Brain microvascular endothelial cell (primary cell): Measurements from ENCODE around the gene QRICH2.
"Not testable (repeated sequence)": the region's sequence is repeated elsewhere in the genome, so short reads cannot be mapped to it uniquely, and the experiment has no call there.

ENCODE experiments used
- DNase-seq: peaks from one replicate; pipeline ENCODE4 v3.0.0-alpha.2; 2020
- H3K27ac ChIP-seq: fragments of 250-450 bp; sonication (Bioruptor Pico); 2 replicates; pipeline ENCODE4 v1.5.1; 2020; ENCODE audit warnings: mild to moderate bottlenecking, moderate library complexity
- H3K27me3 ChIP-seq: fragments of 250-450 bp; sonication (Bioruptor Pico); replicated peaks from 2 replicates; pipeline ENCODE4 v1.5.1; 2020; ENCODE audit warnings: mild to moderate bottlenecking
- H3K36me3 ChIP-seq: fragments of 250-450 bp; sonication (Bioruptor Pico); replicated peaks from 2 replicates; pipeline ENCODE4 v1.5.1; 2020; ENCODE audit warnings: mild to moderate bottlenecking
- H3K4me3 ChIP-seq: 2 replicates; pipeline ENCODE4 v1.5.1; 2011; ENCODE audit warnings: low read depth, mild to moderate bottlenecking, control low read depth, low read length, moderate library complexity
- in situ Hi-C: cut with HindIII; loops from 2 replicates; pipeline ENCODE4 v1.10.0; 2017; ENCODE audit warnings: low sequenced_read_pairs, low pct_ligation_motif_present
- TF ChIP-seq, protein P1 (sequence below): IDR thresholded peaks from 2 replicates; pipeline ENCODE4 v1.5.1; 2011; ENCODE audit warnings: low read depth, mild to moderate bottlenecking, moderate library complexity, low read length, control low read depth, inconsistent platforms; ENCODE audit errors: missing control alignments

Gene QRICH2

DNA sequence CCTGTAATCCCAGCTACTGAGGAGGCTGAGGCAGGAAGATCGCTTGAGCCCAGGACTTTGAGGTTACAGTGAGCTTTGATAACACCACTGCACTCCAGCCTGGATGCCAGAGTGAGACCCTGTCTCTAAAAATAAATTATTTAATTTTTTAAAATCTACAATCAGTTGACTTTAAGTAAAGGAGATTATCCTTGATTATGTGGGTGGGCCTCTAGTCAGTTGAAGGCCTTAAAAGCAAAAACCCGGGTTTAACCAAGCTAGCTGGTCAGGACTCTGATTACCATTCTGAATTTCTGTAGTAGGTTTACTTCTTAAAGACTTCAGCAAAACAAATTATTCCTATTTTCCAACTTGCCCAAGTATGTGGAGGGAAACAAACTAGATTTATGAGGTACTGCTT lies 72.2 kb downstream of the QRICH2 start:
- in situ Hi-C loops, result no loop called here
- no peak for DNase-seq

DNA sequence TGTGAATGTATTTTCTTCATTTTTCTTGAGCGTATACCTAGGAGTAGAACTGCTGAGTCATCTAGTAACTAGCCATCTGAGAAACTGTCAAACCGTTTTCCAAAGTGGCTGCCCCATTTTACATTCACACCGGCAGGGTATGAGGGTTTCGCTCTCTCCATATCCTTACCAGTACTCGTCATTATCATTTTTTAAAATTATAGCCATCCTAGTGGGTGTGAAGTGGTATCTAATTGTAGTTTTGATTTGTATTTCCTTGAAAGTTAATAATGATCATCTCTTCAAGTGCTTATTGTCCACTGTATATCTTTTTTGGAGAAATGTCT lies 73.8 kb downstream of the QRICH2 start:
- TF ChIP-seq, protein P1, sequence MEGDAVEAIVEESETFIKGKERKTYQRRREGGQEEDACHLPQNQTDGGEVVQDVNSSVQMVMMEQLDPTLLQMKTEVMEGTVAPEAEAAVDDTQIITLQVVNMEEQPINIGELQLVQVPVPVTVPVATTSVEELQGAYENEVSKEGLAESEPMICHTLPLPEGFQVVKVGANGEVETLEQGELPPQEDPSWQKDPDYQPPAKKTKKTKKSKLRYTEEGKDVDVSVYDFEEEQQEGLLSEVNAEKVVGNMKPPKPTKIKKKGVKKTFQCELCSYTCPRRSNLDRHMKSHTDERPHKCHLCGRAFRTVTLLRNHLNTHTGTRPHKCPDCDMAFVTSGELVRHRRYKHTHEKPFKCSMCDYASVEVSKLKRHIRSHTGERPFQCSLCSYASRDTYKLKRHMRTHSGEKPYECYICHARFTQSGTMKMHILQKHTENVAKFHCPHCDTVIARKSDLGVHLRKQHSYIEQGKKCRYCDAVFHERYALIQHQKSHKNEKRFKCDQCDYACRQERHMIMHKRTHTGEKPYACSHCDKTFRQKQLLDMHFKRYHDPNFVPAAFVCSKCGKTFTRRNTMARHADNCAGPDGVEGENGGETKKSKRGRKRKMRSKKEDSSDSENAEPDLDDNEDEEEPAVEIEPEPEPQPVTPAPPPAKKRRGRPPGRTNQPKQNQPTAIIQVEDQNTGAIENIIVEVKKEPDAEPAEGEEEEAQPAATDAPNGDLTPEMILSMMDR, result no peak
- Histone ChIP-seq H3K36me3 (no peaks in the 10 kb centered on the region), H3K27ac (no peak overlapping the region), H3K4me3 (no peak overlapping the region), H3K27me3 (peaks cover 14% of the 10 kb centered on the region)
- no peak for DNase-seq
- in situ Hi-C loops, result no loop called here

More for the DNA sequence above, 72.2 kb downstream of the QRICH2 start:
- H3K27ac ChIP-seq, result no peak overlapping the region
- H3K4me3 ChIP-seq, result no peak overlapping the region
- no peaks in the 10 kb centered on the region for H3K36me3 ChIP-seq
- TF ChIP-seq, protein P1, result no peak
- H3K27me3 ChIP-seq, result peaks cover 17% of the 10 kb centered on the region

DNA sequence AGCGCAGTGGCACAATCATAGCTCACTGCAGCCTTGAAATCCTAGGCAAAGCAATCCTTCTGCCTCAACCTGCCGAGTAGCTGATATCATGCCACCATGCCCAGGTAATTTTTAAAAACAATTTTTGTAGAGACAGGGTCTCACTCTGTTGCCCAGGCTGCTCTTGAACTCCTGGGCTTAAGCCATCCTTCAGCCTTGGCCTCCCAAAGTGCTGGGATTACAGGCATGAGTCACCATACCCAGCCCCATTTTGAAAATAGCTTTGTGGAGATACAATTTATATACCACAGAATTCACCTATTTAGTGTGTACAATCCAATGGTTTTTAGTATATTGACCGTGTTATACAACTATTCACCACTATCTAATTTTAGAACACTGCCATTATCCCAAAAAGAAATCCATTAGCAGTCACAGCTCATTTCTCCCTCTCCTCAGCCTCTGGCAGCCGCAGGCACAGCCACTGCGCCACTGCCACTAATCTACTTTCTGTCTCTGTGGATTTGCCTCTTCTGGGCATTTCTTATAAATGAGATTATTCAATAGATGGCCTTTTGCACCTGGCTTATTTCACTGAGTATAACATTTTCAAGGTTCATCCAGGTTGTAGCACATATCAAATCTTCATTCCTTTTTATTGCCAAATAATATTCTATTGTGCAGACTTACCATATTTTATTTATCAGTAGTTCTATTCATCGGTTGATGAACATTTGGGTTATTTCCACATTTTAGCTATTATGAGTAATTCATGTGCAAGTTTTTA lies 74.3 kb downstream of the QRICH2 start:
- H3K36me3 ChIP-seq, result no peaks in the 10 kb centered on the region
- H3K27me3 ChIP-seq, result peaks cover 9% of the 10 kb centered on the region
- no peak for DNase-seq
- no peak overlapping the region for H3K4me3 ChIP-seq
- in situ Hi-C loops, result no loop called here
- TF ChIP-seq, protein P1, result no peak
- H3K27ac ChIP-seq, result no peak overlapping the region

DNA sequence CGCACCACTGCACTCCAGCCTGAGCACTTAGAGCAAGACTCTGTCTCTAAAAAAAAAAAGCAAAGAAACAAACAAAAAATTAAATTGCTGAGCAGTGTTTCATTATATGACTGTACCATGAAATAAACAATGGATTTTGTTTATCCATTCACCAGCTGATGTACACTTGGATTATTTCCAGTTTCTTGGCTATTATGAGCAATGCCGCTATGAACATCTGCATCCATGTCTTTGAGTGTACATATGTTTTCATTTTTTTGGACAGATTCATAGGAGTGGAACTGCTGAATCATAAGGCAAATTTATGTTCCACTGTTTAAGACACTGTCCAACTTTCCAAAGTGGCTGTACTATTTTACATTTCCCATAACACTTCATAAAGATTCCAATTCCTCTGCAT lies 75.7 kb downstream of the QRICH2 start:
- TF ChIP-seq, protein P1, result no peak
- peaks cover 5% of the 10 kb centered on the region for H3K27me3 ChIP-seq

DNA sequence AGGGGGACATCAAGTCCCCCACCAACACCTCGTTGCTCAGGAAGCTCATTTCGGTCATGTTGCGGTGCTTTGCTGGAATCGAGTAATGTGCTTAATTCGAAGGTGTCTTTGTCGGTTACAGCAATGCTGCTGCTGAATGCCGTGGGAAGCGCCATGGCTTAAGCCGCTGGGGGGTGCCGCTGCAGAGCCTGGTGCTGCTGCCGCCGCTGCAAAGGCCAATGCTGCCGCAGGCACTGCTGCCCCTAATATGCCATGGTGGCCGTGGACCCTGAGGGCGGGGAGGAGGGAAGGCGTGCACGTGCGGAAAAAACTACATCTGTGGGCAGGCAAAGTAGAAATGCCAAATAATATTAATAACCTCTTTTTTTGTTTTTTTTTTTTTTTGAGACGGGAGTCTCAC lies 81.3 kb downstream of the QRICH2 start:
- DNase-seq, in situ Hi-C loops: not testable (repeated sequence)

More for the DNA sequence above, 75.7 kb downstream of the QRICH2 start:
- Histone ChIP-seq H3K27ac (no peak overlapping the region), H3K36me3 (no peaks in the 10 kb centered on the region), H3K4me3 (no peak overlapping the region)
- DNase-seq, result no peak
- in situ Hi-C loops, result no loop called here

DNA sequence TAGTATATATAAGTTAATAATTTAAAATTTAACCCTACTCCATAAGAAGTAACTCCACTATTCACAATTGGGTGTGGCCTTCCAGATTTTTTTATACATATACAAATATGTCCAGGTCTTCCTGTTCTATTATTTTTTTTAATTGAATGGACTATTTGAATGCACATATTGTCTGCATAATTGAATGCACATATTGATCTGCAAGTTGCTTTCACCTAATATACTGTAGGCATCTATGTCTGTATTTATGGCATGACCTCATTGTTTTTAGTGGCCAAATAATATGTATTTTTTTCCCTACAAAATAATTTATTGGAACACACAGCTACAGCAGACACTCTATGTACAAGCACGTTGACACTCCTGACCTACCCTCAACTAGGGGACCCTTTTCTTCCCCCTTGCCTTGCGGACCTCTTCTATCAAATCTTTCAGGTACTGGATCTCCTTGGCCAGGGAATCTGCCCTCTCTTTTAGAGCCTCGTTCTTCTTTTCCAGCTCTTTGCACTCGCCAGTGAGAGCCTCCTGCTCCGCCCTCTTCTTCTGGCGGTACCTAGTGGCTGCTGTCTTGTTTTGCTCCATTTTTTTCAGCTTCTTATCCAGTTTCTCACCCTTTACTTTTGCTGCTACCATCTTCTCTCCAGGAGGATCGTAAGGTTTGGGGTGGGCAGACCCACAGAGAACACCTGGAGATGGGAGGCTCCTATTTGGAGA lies 82.5 kb downstream of the QRICH2 start:
- H3K4me3 ChIP-seq, H3K27me3 ChIP-seq, in situ Hi-C loops, DNase-seq, H3K36me3 ChIP-seq, H3K27ac ChIP-seq: not testable (repeated sequence)

More for the DNA sequence above, 81.3 kb downstream of the QRICH2 start:
- not testable (repeated sequence) for H3K4me3 ChIP-seq, H3K27me3 ChIP-seq, H3K27ac ChIP-seq, H3K36me3 ChIP-seq
